Osteoblast (primary cell): ENCODE data around the gene ARMH3. TPM values are rescaled to one million over a fixed set of nuclear protein-coding genes. Genes with fewer than 3 reads are reported as not detected.
A peak's percentile ranks its signal among the peaks of the same experiment; 100 is the strongest.

Experiments
- DNase-seq: peaks from one replicate; pipeline ENCODE4 v3.0.0; 2011; ENCODE audit warnings: low spot score, mixed read lengths; ENCODE audit not compliant: insufficient read length; ENCODE audit errors: missing footprints
- H2AFZ ChIP-seq: 2 replicates; pipeline ENCODE4 v1.6.0; 2011; ENCODE audit warnings: mild to moderate bottlenecking, low read length
- H3K27ac ChIP-seq: 2 replicates; pipeline ENCODE4 v1.5.1; 2011; ENCODE audit warnings: mild to moderate bottlenecking, low read depth, low read length, moderate library complexity
- H3K27me3 ChIP-seq: 2 replicates; pipeline ENCODE4 v1.6.0; 2012; ENCODE audit warnings: mild to moderate bottlenecking, control low read depth, inconsistent platforms, low read length, moderate library complexity; ENCODE audit not compliant: insufficient read depth
- H3K36me3 ChIP-seq: 2 replicates; pipeline ENCODE4 v1.5.1; 2011; ENCODE audit warnings: mild to moderate bottlenecking, low read length, control low read depth, moderate library complexity; ENCODE audit not compliant: insufficient read depth
- H3K4me1 ChIP-seq: 2 replicates; pipeline ENCODE4 v1.5.1; 2011; ENCODE audit warnings: mild to moderate bottlenecking, low read length, control low read depth, moderate library complexity; ENCODE audit not compliant: insufficient read depth
- H3K4me2 ChIP-seq: 2 replicates; pipeline ENCODE4 v1.6.0; 2011; ENCODE audit warnings: mild to moderate bottlenecking, low read length; ENCODE audit not compliant: insufficient read depth
- H3K4me3 ChIP-seq: fragments of 200-600 bp; sonication (generic); 3 replicates; pipeline ENCODE4 v1.5.1; 2012; ENCODE audit warnings: mild to moderate bottlenecking, low read length, inconsistent platforms; ENCODE audit not compliant: insufficient read depth
- H3K79me2 ChIP-seq: 2 replicates; pipeline ENCODE4 v1.6.0; 2012; ENCODE audit warnings: mild to moderate bottlenecking, low read length, control low read depth, inconsistent platforms; ENCODE audit not compliant: insufficient read depth
- H3K9me3 ChIP-seq: 2 replicates; pipeline ENCODE4 v1.5.1; 2011; ENCODE audit warnings: low read depth, low read length, control low read depth
- H4K20me1 ChIP-seq: 2 replicates; pipeline ENCODE4 v1.6.0; 2012; ENCODE audit warnings: mild to moderate bottlenecking, low read length, control low read depth; ENCODE audit not compliant: insufficient read depth
- total RNA-seq: library from RNA; depleted of rRNA; stranded (reverse); fragments of >200 nt; gene quantifications from 2 replicates; pipeline ENCODE4 v1.2.3, GENCODE V29; 2012
- TF ChIP-seq, protein P1 (sequence below): IDR thresholded peaks from 2 replicates; pipeline ENCODE4 v1.5.1; 2011; ENCODE audit warnings: mild to moderate bottlenecking, low read depth, low read length, moderate library complexity; ENCODE audit errors: extremely low read depth

The ARMH3 gene
- total RNA-seq, 1 donor = 9.4 TPM

DNA sequence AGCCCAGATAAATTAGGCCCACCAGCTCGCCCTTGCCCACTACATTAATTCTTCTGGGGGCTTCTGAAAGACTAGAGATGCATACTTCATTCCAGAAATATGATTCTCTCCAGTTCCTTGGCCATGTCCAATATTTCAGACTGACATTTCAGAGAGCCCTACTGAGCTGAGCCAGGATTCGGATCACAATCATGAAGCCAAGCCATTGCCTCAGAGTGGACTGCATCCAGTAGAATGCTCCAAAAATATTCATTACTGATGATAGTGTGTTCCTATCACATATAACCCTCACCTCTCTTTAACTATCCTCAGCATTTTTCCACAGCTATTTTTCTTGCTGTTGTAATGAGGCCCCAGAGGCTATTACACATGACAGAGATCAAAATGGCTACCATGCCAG is 38.7 kb downstream of the ARMH3 start:
- no peak overlapping the region for H3K4me3 ChIP-seq
- no peak overlapping the region for H2AFZ ChIP-seq
- no peak overlapping the region for H3K4me2 ChIP-seq
- peaks cover 3% of the 10 kb centered on the region for H4K20me1 ChIP-seq
- H3K27ac ChIP-seq = no peak overlapping the region
- TF ChIP-seq, protein P1, sequence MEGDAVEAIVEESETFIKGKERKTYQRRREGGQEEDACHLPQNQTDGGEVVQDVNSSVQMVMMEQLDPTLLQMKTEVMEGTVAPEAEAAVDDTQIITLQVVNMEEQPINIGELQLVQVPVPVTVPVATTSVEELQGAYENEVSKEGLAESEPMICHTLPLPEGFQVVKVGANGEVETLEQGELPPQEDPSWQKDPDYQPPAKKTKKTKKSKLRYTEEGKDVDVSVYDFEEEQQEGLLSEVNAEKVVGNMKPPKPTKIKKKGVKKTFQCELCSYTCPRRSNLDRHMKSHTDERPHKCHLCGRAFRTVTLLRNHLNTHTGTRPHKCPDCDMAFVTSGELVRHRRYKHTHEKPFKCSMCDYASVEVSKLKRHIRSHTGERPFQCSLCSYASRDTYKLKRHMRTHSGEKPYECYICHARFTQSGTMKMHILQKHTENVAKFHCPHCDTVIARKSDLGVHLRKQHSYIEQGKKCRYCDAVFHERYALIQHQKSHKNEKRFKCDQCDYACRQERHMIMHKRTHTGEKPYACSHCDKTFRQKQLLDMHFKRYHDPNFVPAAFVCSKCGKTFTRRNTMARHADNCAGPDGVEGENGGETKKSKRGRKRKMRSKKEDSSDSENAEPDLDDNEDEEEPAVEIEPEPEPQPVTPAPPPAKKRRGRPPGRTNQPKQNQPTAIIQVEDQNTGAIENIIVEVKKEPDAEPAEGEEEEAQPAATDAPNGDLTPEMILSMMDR = no peak
- H3K9me3 ChIP-seq = no peaks in the 10 kb centered on the region
- H3K36me3 ChIP-seq = no peaks in the 10 kb centered on the region
- H3K27me3 ChIP-seq = no peaks in the 10 kb centered on the region
- DNase-seq = no peak
- no peaks in the 10 kb centered on the region for H3K4me1 ChIP-seq
- no peaks in the 10 kb centered on the region for H3K79me2 ChIP-seq

DNA sequence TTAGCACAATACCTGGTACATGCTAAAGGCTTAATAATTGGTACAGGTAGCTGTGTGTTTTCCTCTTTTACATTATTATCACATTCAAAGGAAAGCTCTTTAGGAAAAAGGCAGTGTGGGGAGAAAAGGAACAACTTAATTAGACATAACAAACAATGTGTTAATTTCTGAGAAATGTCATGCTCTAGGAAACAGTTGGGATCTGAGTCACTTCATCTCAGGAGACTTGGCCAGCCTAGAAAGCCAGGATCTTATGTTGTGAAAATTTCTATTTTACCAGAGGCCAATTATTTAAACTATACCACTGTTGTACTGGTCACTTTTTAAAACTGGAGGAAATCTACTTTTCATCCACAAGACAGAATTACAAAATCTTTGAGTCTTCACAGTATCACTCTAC is 39.6 kb downstream of the ARMH3 start:
- Histone ChIP-seq H3K27me3 (no peaks in the 10 kb centered on the region), H3K9me3 (no peaks in the 10 kb centered on the region), H3K4me3 (no peak overlapping the region), H4K20me1 (peaks cover 3% of the 10 kb centered on the region), H3K4me2 (no peak overlapping the region), H3K4me1 (no peaks in the 10 kb centered on the region), H3K27ac (no peak overlapping the region), H3K79me2 (no peaks in the 10 kb centered on the region), H2AFZ (no peak overlapping the region), H3K36me3 (no peaks in the 10 kb centered on the region)
- peak; percentile 19 for DNase-seq
- TF ChIP-seq, protein P1 = no peak

DNA sequence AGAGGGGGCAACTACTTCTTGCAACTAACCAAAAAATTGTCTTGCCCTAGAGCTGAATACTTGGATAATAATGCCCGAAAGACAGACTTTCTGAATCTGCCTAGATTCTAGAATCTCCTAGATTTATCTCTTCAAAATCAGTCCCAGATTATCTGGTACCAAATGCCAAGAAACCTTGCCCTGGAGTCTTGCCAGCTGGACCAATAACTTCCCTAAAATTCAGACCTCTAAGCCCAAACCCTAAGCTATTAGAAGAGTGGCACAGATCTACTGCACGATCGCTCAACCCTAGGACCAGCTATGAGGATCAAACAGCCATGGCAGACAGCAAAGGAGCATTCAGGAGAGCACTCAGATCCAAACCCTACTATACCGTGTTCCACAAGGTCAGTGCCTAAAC is 45.0 kb downstream of the ARMH3 start:
- TF ChIP-seq, protein P1 = no peak
- no peak overlapping the region for H3K4me2 ChIP-seq
- no peaks in the 10 kb centered on the region for H4K20me1 ChIP-seq
- H3K9me3 ChIP-seq = no peaks in the 10 kb centered on the region
- no peaks in the 10 kb centered on the region for H3K27me3 ChIP-seq
- H2AFZ ChIP-seq = no peak overlapping the region
- peaks cover 4% of the 10 kb centered on the region for H3K36me3 ChIP-seq
- no peaks in the 10 kb centered on the region for H3K79me2 ChIP-seq
- H3K27ac ChIP-seq = no peak overlapping the region
- peaks cover 6% of the 10 kb centered on the region for H3K4me1 ChIP-seq
- DNase-seq = no peak
- H3K4me3 ChIP-seq = no peak overlapping the region

DNA sequence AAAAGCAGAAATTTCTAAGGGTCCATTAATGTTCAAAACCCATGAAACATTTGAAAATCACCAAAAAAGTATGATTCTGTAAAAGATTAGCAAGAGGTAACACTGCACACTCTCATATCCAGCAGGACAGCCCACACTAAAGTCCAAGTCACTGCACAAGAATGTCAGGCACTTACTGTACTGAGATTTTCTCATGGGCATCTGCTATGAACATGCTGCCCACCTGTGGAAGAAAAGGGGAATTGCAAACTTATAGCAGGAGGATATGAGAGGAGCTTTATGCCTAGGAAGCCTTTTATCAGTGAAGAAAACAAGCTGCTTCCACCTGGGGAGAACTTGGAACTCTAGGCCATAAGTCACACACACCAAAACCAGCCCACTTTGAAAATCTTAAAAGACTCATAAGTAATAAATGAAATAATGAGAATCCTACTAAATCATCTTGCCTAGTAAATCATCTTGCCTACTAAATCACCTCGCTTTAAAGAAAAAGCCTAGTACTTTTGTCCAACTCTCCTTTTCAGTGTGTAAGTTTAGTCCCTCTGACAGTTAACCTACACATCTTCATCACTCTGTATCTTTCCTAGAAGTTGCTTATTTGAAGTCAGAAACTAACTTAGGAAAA is 46.1 kb downstream of the ARMH3 start:
- no peaks in the 10 kb centered on the region for H3K9me3 ChIP-seq
- DNase-seq = peak; percentile 87
- TF ChIP-seq, protein P1 = peak; percentile 99
- no peak overlapping the region for H2AFZ ChIP-seq
- no peaks in the 10 kb centered on the region for H3K27me3 ChIP-seq
- no peaks in the 10 kb centered on the region for H3K79me2 ChIP-seq
- H3K4me3 ChIP-seq = no peak overlapping the region
- no peak overlapping the region for H3K27ac ChIP-seq
- no peaks in the 10 kb centered on the region for H4K20me1 ChIP-seq
- H3K4me1 ChIP-seq = peaks cover 6% of the 10 kb centered on the region
- peak overlapping the region; percentile 18 for H3K4me2 ChIP-seq
- peaks cover 4% of the 10 kb centered on the region for H3K36me3 ChIP-seq
